Glutamatergic neuron (in vitro differentiated cells): ENCODE measurements around the gene THBS3. TPM values are rescaled to one million over a fixed set of nuclear protein-coding genes. Genes with fewer than 3 reads are reported as not detected.
"Not testable (repeated sequence)": the region's sequence is repeated elsewhere in the genome, so short reads cannot be mapped to it uniquely, and the experiment has no call there.

Experiments
- DNase-seq: peaks from one replicate; pipeline ENCODE4 v3.0.0; 2022
- H3K27ac Mint-ChIP-seq: one replicate; pipeline ENCODE4 v1.8.0; 2020; ENCODE audit warnings: mild to moderate bottlenecking, mixed read lengths, inconsistent platforms; ENCODE audit not compliant: unreplicated experiment
- H3K27me3 Mint-ChIP-seq: one replicate; pipeline ENCODE4 v1.8.0; 2020; ENCODE audit warnings: mild to moderate bottlenecking, moderate library complexity, mixed read lengths, inconsistent platforms; ENCODE audit not compliant: unreplicated experiment
- H3K36me3 Mint-ChIP-seq: one replicate; pipeline ENCODE4 v1.8.0; 2020; ENCODE audit warnings: mild to moderate bottlenecking, mixed read lengths, inconsistent platforms; ENCODE audit not compliant: unreplicated experiment
- H3K4me1 Mint-ChIP-seq: one replicate; pipeline ENCODE4 v1.8.0; 2020; ENCODE audit warnings: mild to moderate bottlenecking, low read depth, mixed read lengths, inconsistent platforms; ENCODE audit not compliant: unreplicated experiment
- H3K4me3 Mint-ChIP-seq: one replicate; pipeline ENCODE4 v1.8.0; 2020; ENCODE audit warnings: mild to moderate bottlenecking, mixed read lengths, inconsistent platforms; ENCODE audit not compliant: unreplicated experiment
- H3K9me3 Mint-ChIP-seq: one replicate; pipeline ENCODE4 v1.8.0; 2020; ENCODE audit warnings: mild to moderate bottlenecking, moderate library complexity, mixed read lengths, inconsistent platforms; ENCODE audit not compliant: unreplicated experiment
- CTCF ChIP-seq: fragments of 200-600 bp; sonication (generic); IDR thresholded peaks from one replicate; pipeline ENCODE4 v1.5.0; 2021; ENCODE audit not compliant: partially characterized antibody, unreplicated experiment
- total RNA-seq: library from RNA; stranded (reverse); fragmentation: NEBNext Ultra II Directional; extraction: Animal tissue kit (Norgen Biotek cat#: 25700); gene quantifications from one replicate; pipeline ENCODE4 v1.2.1, GENCODE V29; 2021; ENCODE audit not compliant: unreplicated experiment

The THBS3 gene
- total RNA-seq, 1 donor from 2014 or later = 377 TPM

GRCh38 chr1:155228096-155228427, 20.4 kb upstream of the THBS3 start:
- Mint-ChIP-seq H3K27me3 (peaks cover 16% of the 10 kb centered on the region), H3K4me1 (peaks cover 9% of the 10 kb centered on the region), H3K4me3 (peak overlapping the region; percentile 96), H3K9me3 (peaks cover 19% of the 10 kb centered on the region), H3K27ac (peak overlapping the region; percentile 99), H3K36me3 (no peaks in the 10 kb centered on the region)
- no peak for DNase-seq
- no peak for TF ChIP-seq CTCF

- Mint-ChIP-seq H3K27ac (peak overlapping the region; percentile 99), H3K27me3 (peaks cover 16% of the 10 kb centered on the region), H3K4me1 (peaks cover 9% of the 10 kb centered on the region), H3K36me3 (no peaks in the 10 kb centered on the region), H3K9me3 (peaks cover 19% of the 10 kb centered on the region), H3K4me3 (peak overlapping the region; percentile 96)
- TF ChIP-seq CTCF = no peak
- peak; percentile 97 for DNase-seq
Observed at GRCh38 chr1:155227261-155228095, 19.8 kb upstream of the THBS3 start.

GRCh38 chr1:155226910-155227260, 19.2 kb upstream of the THBS3 start:
- Mint-ChIP-seq H3K27me3 (peaks cover 16% of the 10 kb centered on the region), H3K9me3 (peaks cover 19% of the 10 kb centered on the region), H3K4me1 (peaks cover 9% of the 10 kb centered on the region), H3K27ac (peak overlapping the region; percentile 99), H3K36me3 (no peaks in the 10 kb centered on the region), H3K4me3 (peak overlapping the region; percentile 96)
- no peak for TF ChIP-seq CTCF
- peak; percentile 73 for DNase-seq

- Mint-ChIP-seq H3K27me3 (peaks cover 16% of the 10 kb centered on the region), H3K9me3 (peaks cover 19% of the 10 kb centered on the region), H3K4me3 (peak overlapping the region; percentile 96), H3K36me3 (no peaks in the 10 kb centered on the region), H3K27ac (peak overlapping the region; percentile 99), H3K4me1 (peaks cover 9% of the 10 kb centered on the region)
- DNase-seq = peak; percentile 73
- peak; percentile 23 for TF ChIP-seq CTCF
Observed at GRCh38 chr1:155226188-155226909, 18.7 kb upstream of the THBS3 start.

GRCh38 chr1:155225404-155225759, 17.7 kb upstream of the THBS3 start:
- not testable (repeated sequence) for H3K27ac Mint-ChIP-seq, H3K36me3 Mint-ChIP-seq, H3K27me3 Mint-ChIP-seq, H3K4me1 Mint-ChIP-seq, DNase-seq, H3K4me3 Mint-ChIP-seq
- peaks cover 19% of the 10 kb centered on the region for H3K9me3 Mint-ChIP-seq
